NB4 (cell line): Measurements from ENCODE around the gene CCDC159.
"Not testable (repeated sequence)": the region's sequence is repeated elsewhere in the genome, so short reads cannot be mapped to it uniquely, and the experiment has no call there.

Source experiments
- DNase-seq: peaks from one replicate; pipeline ENCODE4 v3.0.0; 2010; ENCODE audit warnings: low read depth
- H3K4me3 ChIP-seq: one replicate; pipeline ENCODE4 v1.5.1; 2011; ENCODE audit warnings: mild to moderate bottlenecking, low read depth, low read length, moderate library complexity
- CTCF ChIP-seq: IDR thresholded peaks from one replicate; pipeline ENCODE4 v1.5.1; 2012; ENCODE audit warnings: low read depth, low read length
- MAX ChIP-seq: IDR thresholded peaks from 2 replicates; pipeline ENCODE4 v1.6.1; 2011; ENCODE audit warnings: low read depth, low read length
- MYC ChIP-seq: IDR thresholded peaks from 2 replicates; pipeline ENCODE4 v1.6.1; 2011; ENCODE audit warnings: low read depth, low read length
- POLR2A ChIP-seq: IDR thresholded peaks from 2 replicates; pipeline ENCODE4 v1.6.1; 2011; ENCODE audit warnings: mild to moderate bottlenecking; ENCODE audit not compliant: insufficient read length; ENCODE audit errors: extremely low read depth

The CCDC159 gene

DNA sequence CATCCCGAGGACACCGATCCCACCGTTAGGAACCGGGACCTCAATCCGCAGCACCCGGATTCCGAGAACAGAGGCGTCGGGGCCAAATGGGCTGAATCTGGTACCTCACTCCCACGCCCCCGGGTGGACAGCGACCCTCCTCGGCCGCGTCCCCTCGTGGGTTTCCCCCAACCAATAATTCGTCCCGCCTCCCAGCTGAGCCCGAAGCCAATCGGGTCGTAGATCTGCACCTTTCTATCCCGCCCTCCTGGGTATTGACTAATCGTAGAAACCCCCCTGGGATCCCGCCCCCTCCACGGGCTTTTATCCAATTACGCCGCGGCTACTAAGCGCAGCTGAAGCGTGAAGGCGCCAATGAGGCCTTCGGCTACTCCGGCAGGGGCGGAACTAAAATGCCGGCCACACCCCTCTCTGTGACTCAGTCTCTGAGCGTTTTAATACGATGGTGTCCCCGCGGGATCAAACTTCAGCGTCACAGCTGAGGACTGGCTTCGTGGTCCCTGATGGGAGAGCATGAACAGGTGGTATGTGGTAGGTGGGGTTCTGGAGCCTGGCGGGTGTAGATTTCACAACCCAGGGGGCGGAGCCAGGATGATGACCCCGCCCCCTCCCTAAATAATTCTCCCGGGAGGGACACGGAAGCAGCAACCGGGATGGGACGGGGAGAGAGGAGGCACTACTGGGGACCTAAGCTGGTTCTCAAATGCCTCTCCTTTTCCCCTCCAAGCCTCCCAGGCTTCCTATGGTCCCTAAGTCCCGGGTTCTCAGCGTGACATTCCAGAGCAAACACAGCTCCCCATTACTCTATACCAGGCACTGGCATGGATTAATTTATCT lies at the start of gene CCDC159, which contains the start of gene TMEM205:
TSS of gene CCDC159 (plus strand) at position 416 of the 837 bp plus-strand sequence. CDS start at position 504, 88 bp downstream.
TSS of gene TMEM205 (minus strand) at position 165 of the 837 bp plus-strand sequence. CDS start 649 bp downstream, outside the sequence.
- TF ChIP-seq CTCF, result no peak
- TF ChIP-seq MAX, result peak; percentile 77
- TF ChIP-seq POLR2A, result peak; percentile 40
- TF ChIP-seq MYC, result no peak; the same call in none of the 2 replicates
- peak within 1 kb of the TSS; percentile 84 for H3K4me3 ChIP-seq

DNA sequence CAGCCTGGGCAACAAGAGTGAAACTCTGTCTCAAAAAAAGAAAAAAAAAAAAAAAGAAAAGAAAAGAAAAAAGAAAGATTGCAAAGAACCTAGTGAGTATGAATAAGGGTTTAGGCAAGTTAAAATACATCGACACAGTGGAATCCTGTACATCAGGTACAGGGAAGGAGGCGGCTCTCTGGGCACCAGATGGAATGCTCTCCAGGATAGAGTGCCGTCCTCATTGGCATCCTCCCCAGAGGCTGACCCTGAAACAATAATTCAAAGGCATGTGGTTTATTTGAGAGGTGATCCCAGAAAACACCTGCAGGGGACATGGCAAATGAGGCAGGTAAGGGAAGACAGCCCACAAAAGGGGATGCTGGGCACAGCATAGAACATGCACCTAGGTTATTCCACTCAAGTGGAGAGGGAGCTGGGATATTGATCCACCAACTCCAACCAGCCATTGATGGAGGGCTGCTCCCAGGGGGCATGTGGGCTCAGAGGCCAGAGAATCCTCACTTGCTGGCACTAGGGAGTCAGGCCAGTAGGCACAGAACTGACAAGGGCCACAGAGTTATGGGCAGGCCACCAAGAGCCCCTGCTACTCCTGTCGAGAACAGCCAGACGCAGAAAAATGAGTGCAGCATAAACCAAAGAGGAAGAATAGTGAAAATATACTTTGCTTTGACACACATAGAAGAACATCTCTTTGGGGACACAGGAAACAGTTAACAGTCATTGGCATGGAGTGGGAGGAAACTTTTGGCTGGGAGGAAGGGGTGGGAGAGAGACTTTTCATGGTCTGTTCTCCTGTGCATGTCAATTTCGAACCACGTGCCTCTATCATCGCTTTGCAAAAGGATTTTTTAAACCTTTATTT lies 46.1 kb upstream of the CCDC159 start:
- TF ChIP-seq MAX, result peak; percentile 39; the same call in 1 of the 2 replicates
- no peak for TF ChIP-seq POLR2A
- no peak for DNase-seq

More for the DNA sequence above, at the start of gene CCDC159, which contains the start of gene TMEM205:
- DNase-seq, result peak; percentile 98

DNA sequence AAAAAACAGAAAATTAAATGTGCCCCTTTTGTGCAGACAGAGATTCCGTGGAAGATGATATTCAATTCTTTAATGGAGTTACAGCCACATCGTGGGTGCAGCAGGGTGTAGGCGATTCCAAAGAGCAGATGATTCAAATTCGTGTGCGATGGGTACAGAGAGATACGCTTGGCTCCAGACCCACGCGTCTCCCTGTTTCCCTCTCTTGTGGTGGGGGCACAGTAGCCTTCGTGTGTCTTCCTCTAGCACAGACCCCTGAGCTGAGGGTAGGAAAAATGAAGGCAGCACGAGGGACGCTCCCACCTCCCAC lies 45.6 kb upstream of the CCDC159 start:
- DNase-seq, result no peak
- no peak for TF ChIP-seq POLR2A
- no peak for TF ChIP-seq MAX
- no peak for TF ChIP-seq MYC
- no peak for TF ChIP-seq CTCF
- H3K4me3 ChIP-seq, result no peak overlapping the region

More for the DNA sequence above, 46.1 kb upstream of the CCDC159 start:
- H3K4me3 ChIP-seq, result no peak overlapping the region

- no peak for TF ChIP-seq POLR2A
- no peak for TF ChIP-seq MYC
- no peak for TF ChIP-seq MAX
- TF ChIP-seq CTCF, result no peak
- H3K4me3 ChIP-seq, result no peak overlapping the region
- DNase-seq, result no peak
Observed at GRCh38 chr19:11304936-11305335, 41.4 kb upstream of the CCDC159 start.

- TF ChIP-seq MAX (no peak), CTCF (no peak), MYC (no peak), POLR2A (no peak)
- no peak for DNase-seq
Observed at GRCh38 chr19:11306337-11306736, 40.0 kb upstream of the CCDC159 start.

GRCh38 chr19:11320278-11320995 lies 25.9 kb upstream of the CCDC159 start:
- DNase-seq, result peak; percentile 63
- not testable (repeated sequence) for H3K4me3 ChIP-seq

More at GRCh38 chr19:11306337-11306736, 40.0 kb upstream of the CCDC159 start:
- H3K4me3 ChIP-seq, result no peak overlapping the region
